Lung (tissue), 16 donors: ENCODE data around the gene RAB8B. TPM values are rescaled to one million over a fixed set of nuclear protein-coding genes. Genes with fewer than 3 reads are reported as not detected.

Source experiments
- ATAC-seq: fragments of 200-7000 bp; cut with Tn5 transposase; one replicate; pipeline ENCODE4 v1.9.1; 2020; ENCODE audit warnings: moderate number of reproducible peaks; ENCODE audit not compliant: insufficient read depth, low FRiP score
- DNase-seq, 3 donors: peaks; one replicate each; pipeline ENCODE4 v3.0.0-alpha.2; 2013 to 2017
- H3K27ac ChIP-seq, 2 donors: one replicate each; pipeline ENCODE4 v1.5.1; 2013; ENCODE audit warnings: mild to moderate bottlenecking in 2 of 2, moderate library complexity in 2 of 2, control low read depth in 1 of 2, inconsistent platforms in 1 of 2, low read depth in 1 of 2, low read length in 1 of 2
- H3K27me3 ChIP-seq, 3 donors: one replicate each; pipeline ENCODE4 v1.5.1; 2013; ENCODE audit warnings: low read length in 2 of 3; ENCODE audit not compliant: control insufficient read depth in 3 of 3, insufficient read depth in 3 of 3
- H3K36me3 ChIP-seq, 4 donors: one replicate each; pipeline ENCODE4 v1.5.1; 2013; ENCODE audit warnings: low read length in 4 of 4, mild to moderate bottlenecking in 1 of 4, moderate library complexity in 1 of 4; ENCODE audit not compliant: control insufficient read depth in 4 of 4, insufficient read depth in 4 of 4
- H3K4me1 ChIP-seq, 5 donors: one replicate each; pipeline ENCODE4 v1.5.1; 2013; ENCODE audit warnings: low read length in 5 of 5, mild to moderate bottlenecking in 2 of 5, moderate library complexity in 1 of 5; ENCODE audit not compliant: control insufficient read depth in 5 of 5, insufficient read depth in 5 of 5
- H3K4me3 ChIP-seq: one replicate; pipeline ENCODE4 v1.5.1; 2013; ENCODE audit warnings: mild to moderate bottlenecking, control low read depth, moderate library complexity
- H3K9ac ChIP-seq, 2 donors: one replicate each; pipeline ENCODE4 v1.5.1; 2013; ENCODE audit warnings: low read length in 2 of 2, control low read depth in 1 of 2; ENCODE audit not compliant: insufficient read depth in 1 of 2
- H3K9me3 ChIP-seq, 4 donors: one replicate each; pipeline ENCODE4 v1.5.1; 2013; ENCODE audit warnings: low read length in 3 of 4, mild to moderate bottlenecking in 1 of 4, moderate library complexity in 1 of 4; ENCODE audit not compliant: control insufficient read depth in 4 of 4, insufficient read depth in 3 of 4
- whole genome bisulfite sequencing, 2 donors: extraction: QIAGEN DNeasy Blood & Tissue Kit; methylation state at CpG; one replicate each; pipeline ENCODE4 v1.1.7; 2013; 5-methylcytosine and 5-hydroxymethylcytosine counted together
- long read RNA-seq, 5 donors: transcript quantifications; one replicate each; lab custom pipeline, GENCODE V29; 2026
- polyA plus RNA-seq, 2 donors: library from polyadenylated mRNA; stranded (reverse); fragments of 200-250 nt; gene quantifications; one replicate each; pipeline ENCODE4 v1.2.1, GENCODE V29; 2013
- total RNA-seq, 2 donors: library from RNA; depleted of rRNA in 1 of 2; stranded (reverse); fragments of >200 nt in 1 of 2; gene quantifications; one replicate each; pipeline ENCODE4 v1.2.1, GENCODE V29; 2014 to 2021
- TF ChIP-seq, protein P1 (sequence below): IDR thresholded peaks from 2 replicates; pipeline ENCODE4 v1.5.1; 2012; ENCODE audit warnings: mild to moderate bottlenecking; ENCODE audit errors: control extremely low read depth, extremely low read depth
- donor health status: control.
- donor health status: control.
- donor health status: Bipolar disorder and iron deficiency.
- donor health status: healthy.
- donor health status: DM: yes; HTN: yes; CAD: no.

The RAB8B gene
- total RNA-seq (10 to 100 TPM; 44.5 to 88.9 TPM), polyA plus RNA-seq (10 to 100 TPM; 10.0 to 26.9 TPM)
- long read RNA-seq, donor 1, full-length matches to known transcripts: 18 of 18 reads
- long read RNA-seq, donor 1, partial matches to known transcripts: 0 of 18 reads
- long read RNA-seq, donor 1, other reads (novel, unspliced or antisense): 0 of 18 reads
- long read RNA-seq, donor 2, full-length matches to known transcripts: 7 of 7 reads
- long read RNA-seq, donor 2, partial matches to known transcripts: 0 of 7 reads
- long read RNA-seq, donor 2, other reads (novel, unspliced or antisense): 0 of 7 reads
- long read RNA-seq, donor 3, full-length matches to known transcripts: 9 of 9 reads
- long read RNA-seq, donor 3, partial matches to known transcripts: 0 of 9 reads
- long read RNA-seq, donor 3, other reads (novel, unspliced or antisense): 0 of 9 reads
- long read RNA-seq, donor 4, full-length matches to known transcripts: 7 of 7 reads
- long read RNA-seq, donor 4, partial matches to known transcripts: 0 of 7 reads
- long read RNA-seq, donor 4, other reads (novel, unspliced or antisense): 0 of 7 reads
- long read RNA-seq, donor 5, full-length matches to known transcripts: 15 of 54 reads
- long read RNA-seq, donor 5, partial matches to known transcripts: 39 of 54 reads
- long read RNA-seq, donor 5, other reads (novel, unspliced or antisense): 0 of 54 reads

DNA sequence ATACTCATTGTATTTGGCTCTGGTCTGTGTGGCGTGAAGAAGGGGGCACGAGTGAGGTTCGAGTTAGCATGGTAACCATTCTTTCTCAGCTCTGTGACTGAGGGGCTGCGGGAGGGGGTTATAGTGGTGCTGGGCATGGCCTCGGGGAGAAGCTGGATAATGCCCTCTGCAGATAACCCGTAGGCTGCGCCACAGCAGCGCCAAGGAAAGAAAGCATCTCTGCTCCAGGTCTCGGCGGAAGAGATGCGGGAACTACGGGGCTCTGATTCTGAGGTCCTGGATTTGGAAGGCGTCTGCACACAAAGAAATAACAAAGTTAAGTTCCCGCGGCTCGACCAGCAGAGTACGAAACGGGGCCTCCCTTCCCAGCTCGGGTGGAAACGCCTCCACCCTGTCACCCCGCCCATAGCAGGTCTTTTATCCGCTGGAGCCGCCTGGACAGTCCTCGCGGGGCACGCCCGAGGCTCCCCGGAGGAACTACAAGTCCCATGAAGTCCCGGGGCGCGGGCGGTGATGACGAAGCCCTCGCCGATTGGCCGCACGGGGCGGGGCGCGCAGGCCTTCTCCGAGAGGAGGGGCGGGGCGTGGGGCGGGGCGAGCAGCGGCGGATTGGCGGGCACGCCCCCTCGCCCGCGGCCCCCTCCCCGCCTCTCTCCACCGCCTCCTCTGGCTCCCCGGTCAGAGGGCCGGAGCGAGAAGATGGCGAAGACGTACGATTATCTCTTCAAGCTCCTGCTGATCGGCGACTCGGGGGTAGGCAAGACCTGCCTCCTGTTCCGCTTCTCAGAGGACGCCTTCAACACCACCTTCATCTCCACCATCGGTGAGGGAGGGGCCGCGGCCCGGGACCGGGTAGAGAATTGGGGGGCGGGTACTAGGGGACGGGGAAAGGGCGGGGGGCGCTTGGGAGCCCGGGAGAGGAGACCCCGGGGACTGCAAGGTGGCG is at the start of gene RAB8B:
Gene RAB8B (plus strand): TSS at position 681 of the 946 bp plus-strand sequence. CDS start 19 bp downstream, at position 700.
- H3K27ac ChIP-seq: peak within 1 kb of the TSS; percentile 14 to 93
- peak within 1 kb of the TSS; percentile 80 for H3K4me3 ChIP-seq
- H3K36me3 ChIP-seq: peaks cover 0 to 3% (median 0%) of the 10 kb centered on the region in 4 donors
- H3K4me1 ChIP-seq: peaks cover 0 to 39% (median 12%) of the 10 kb centered on the region in 5 donors
- ATAC-seq (peak; percentile 99), DNase-seq (peak; percentile 98 to 99 (median 98))
- 1% methylated on average over 75 to 77 of the region's 77 CpGs for WGBS, 2 donors
- no peaks in the 10 kb centered on the region for H3K27me3 ChIP-seq
- TF ChIP-seq, protein P1, sequence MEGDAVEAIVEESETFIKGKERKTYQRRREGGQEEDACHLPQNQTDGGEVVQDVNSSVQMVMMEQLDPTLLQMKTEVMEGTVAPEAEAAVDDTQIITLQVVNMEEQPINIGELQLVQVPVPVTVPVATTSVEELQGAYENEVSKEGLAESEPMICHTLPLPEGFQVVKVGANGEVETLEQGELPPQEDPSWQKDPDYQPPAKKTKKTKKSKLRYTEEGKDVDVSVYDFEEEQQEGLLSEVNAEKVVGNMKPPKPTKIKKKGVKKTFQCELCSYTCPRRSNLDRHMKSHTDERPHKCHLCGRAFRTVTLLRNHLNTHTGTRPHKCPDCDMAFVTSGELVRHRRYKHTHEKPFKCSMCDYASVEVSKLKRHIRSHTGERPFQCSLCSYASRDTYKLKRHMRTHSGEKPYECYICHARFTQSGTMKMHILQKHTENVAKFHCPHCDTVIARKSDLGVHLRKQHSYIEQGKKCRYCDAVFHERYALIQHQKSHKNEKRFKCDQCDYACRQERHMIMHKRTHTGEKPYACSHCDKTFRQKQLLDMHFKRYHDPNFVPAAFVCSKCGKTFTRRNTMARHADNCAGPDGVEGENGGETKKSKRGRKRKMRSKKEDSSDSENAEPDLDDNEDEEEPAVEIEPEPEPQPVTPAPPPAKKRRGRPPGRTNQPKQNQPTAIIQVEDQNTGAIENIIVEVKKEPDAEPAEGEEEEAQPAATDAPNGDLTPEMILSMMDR: no peak
- H3K9ac ChIP-seq: peak within 1 kb of the TSS; percentile 73 to 98
- no peaks in the 10 kb centered on the region for H3K9me3 ChIP-seq

DNA sequence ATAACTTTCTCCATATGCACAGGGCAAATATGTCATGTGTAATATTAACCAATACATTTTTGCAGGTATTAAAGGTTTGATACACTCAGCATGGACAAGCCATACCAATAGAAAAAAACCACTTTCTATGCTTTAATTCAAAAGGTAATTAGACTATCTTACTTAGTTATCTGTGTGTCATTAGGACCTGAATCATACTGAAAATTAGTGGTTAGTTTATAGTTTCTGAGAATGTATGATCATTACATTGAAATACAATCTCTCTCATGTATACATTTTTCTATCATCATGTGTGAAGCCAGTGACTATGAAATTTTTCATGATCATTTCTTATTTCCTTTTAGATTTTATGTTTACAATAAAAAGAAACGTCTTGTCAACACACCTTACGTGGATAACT is 48.5 kb upstream of the RAB8B start:
- H3K9me3 ChIP-seq: peaks cover 0 to 2% (median 0%) of the 10 kb centered on the region in 4 donors
- no peak for DNase-seq
- 87 to 95% methylated on average over 2 of the region's 2 CpGs for WGBS, 2 donors
- peaks cover 0 to 5% (median 3%) of the 10 kb centered on the region in 4 donors for H3K36me3 ChIP-seq
- H3K27ac ChIP-seq: no peak overlapping the region
- TF ChIP-seq, protein P1: no peak
- no peak overlapping the region for H3K4me3 ChIP-seq
- H3K4me1 ChIP-seq: peaks cover 0 to 3% (median 0%) of the 10 kb centered on the region in 5 donors
- no peak overlapping the region for H3K9ac ChIP-seq
- no peaks in the 10 kb centered on the region for H3K27me3 ChIP-seq
- no peak for ATAC-seq

DNA sequence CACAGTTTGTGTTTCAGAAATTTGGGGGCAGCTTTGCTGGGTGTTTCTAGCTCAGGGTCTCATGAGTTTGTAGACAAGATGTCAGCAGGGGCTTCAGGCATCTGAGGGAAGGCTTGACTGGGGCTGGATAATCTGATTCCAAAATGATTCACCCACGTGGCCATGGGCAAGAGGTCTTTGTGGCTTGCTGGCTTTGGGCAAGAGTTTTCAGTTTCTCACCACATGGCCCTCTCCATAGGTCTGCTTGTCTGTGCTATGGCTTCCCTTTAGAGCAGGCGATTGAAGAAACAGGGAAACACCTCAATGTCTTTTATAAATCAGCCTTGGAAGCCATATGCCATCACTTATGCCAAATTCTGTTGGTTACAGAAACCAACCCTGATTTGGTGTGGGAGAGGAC is 44.0 kb upstream of the RAB8B start:
- H3K27me3 ChIP-seq: no peaks in the 10 kb centered on the region
- peaks cover 0 to 2% (median 0%) of the 10 kb centered on the region in 5 donors for H3K4me1 ChIP-seq
- 98 to 100% methylated on average over 2 of the region's 2 CpGs for WGBS, 2 donors
- TF ChIP-seq, protein P1: no peak
- ATAC-seq (no peak), DNase-seq (no peak)
- H3K27ac ChIP-seq: no peak overlapping the region
- peaks cover 0 to 11% (median 9%) of the 10 kb centered on the region in 4 donors for H3K36me3 ChIP-seq
- peaks cover 0 to 2% (median 0%) of the 10 kb centered on the region in 4 donors for H3K9me3 ChIP-seq
- H3K9ac ChIP-seq: no peak overlapping the region
- H3K4me3 ChIP-seq: no peak overlapping the region
